HAP-1 (cell line): ENCODE results near the gene FRAS1.
"Not testable (repeated sequence)": the region's sequence is repeated elsewhere in the genome, so short reads cannot be mapped to it uniquely, and the experiment has no call there.

Experiments
- DNase-seq, 2 experiments: peaks; one replicate each; pipeline ENCODE4 v3.0.0-alpha.2; 2016 to 2020; ENCODE audit warnings: low spot score in 2 of 2
- H3K27me3 ChIP-seq: fragments of 250-450 bp; sonication (Bioruptor Pico); 2 replicates; pipeline ENCODE4 v1.5.1; 2020; ENCODE audit warnings: low read depth, mild to moderate bottlenecking, moderate library complexity
- H3K36me3 ChIP-seq: fragments of 250-450 bp; sonication (Bioruptor Pico); replicated peaks from 2 replicates; pipeline ENCODE4 v1.5.1; 2020; ENCODE audit warnings: mild to moderate bottlenecking
- H3K4me1 ChIP-seq: fragments of 250-450 bp; sonication (Bioruptor Pico); 2 replicates; pipeline ENCODE4 v1.5.1; 2020; ENCODE audit warnings: mild to moderate bottlenecking
- H3K4me3 ChIP-seq: fragments of 250-450 bp; sonication (Bioruptor Pico); 2 replicates; pipeline ENCODE4 v1.5.1; 2020; ENCODE audit warnings: mild to moderate bottlenecking, moderate library complexity
- H3K9me3 ChIP-seq: fragments of 250-450 bp; sonication (Bioruptor Pico); 2 replicates; pipeline ENCODE4 v1.5.1; 2020; ENCODE audit warnings: mild to moderate bottlenecking, moderate library complexity
- in situ Hi-C: fragments of 300-500 bp; cut with MboI; formaldehyde crosslinking; loops from 3 replicates; pipeline ENCODE4 v1.14.3; 2020; ENCODE audit warnings: low sequenced_read_pairs, inconsistent platforms, mixed read lengths

Gene FRAS1

DNA sequence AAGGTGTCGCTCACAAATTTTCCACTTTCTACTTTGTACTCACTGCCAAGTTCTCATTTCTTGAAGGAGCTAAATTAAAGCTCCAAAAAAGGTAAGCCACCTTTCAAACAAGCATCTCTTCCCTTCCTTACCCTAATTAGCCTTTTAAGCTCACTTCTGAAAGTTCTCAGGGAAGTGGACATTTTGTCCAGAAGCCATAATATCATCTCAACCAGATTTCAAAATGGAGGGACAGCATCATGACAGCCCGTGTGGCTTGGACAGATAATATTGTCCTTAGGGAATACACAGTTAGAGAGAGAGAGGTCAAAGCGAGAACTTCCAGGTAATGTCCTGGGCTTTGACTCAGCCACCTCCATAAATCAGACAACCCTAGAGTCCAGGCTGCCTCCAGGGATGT is 400.6 kb downstream of the FRAS1 start:
- in situ Hi-C loops: no loop called here
- Histone ChIP-seq H3K36me3 (no peaks in the 10 kb centered on the region), H3K9me3 (no peaks in the 10 kb centered on the region), H3K4me3 (no peak overlapping the region), H3K4me1 (no peaks in the 10 kb centered on the region), H3K27me3 (no peaks in the 10 kb centered on the region)
- no peak for DNase-seq

GRCh38 chr4:78459327-78459726 is 402.2 kb downstream of the FRAS1 start:
- Histone ChIP-seq H3K4me3 (no peak overlapping the region), H3K36me3 (no peaks in the 10 kb centered on the region), H3K9me3 (no peaks in the 10 kb centered on the region), H3K4me1 (no peaks in the 10 kb centered on the region), H3K27me3 (no peaks in the 10 kb centered on the region)
- in situ Hi-C loops: no loop called here
- no peak for DNase-seq

DNA sequence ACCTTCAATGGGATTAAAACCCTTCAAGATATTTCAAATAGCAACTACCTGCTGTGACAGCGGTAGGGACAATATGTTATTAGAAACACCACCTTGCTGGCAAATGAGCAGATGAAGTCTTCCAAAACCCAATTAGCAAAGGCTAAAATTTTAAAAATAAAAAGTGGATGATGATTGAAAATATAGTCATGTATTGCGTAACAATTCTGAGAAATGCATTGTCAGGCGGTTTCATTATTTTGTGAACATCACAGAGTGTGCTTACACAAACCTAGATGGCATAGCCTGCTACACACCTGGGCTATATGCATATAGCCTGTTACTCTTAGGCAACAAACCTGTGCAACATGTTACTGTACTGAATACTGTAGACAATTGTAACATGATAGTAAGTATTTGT is 403.2 kb downstream of the FRAS1 start:
- H3K9me3 ChIP-seq: no peaks in the 10 kb centered on the region
- in situ Hi-C loops: no loop called here
- H3K4me3 ChIP-seq: no peak overlapping the region
- no peak for DNase-seq
- no peaks in the 10 kb centered on the region for H3K4me1 ChIP-seq
- no peaks in the 10 kb centered on the region for H3K27me3 ChIP-seq
- no peaks in the 10 kb centered on the region for H3K36me3 ChIP-seq

DNA sequence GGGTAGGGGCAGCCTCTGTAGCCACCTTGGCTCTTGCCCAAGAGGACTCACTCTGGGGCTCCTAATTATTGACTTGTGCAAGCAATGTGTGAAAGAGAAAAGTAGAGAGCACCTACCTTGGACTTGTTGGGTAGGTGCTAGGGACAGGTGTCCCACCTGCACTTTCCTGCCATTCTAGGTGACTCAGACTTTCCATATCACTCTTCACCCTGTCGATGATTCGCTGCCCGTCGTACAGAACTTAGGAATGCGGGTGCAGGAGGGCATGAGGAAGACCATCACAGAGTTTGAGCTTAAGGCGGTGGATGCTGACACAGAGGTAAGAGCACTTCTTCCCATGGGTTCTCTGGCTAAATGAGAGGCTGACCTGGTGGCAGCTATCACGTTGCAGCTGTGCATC is 407.1 kb downstream of the FRAS1 start:
- Histone ChIP-seq H3K4me1 (no peaks in the 10 kb centered on the region), H3K27me3 (no peaks in the 10 kb centered on the region), H3K4me3 (no peak overlapping the region), H3K9me3 (no peaks in the 10 kb centered on the region), H3K36me3 (no peaks in the 10 kb centered on the region)
- DNase-seq: no peak
- in situ Hi-C loops: no loop called here

GRCh38 chr4:78467223-78467622 is 410.1 kb downstream of the FRAS1 start:
- in situ Hi-C loops, H3K9me3 ChIP-seq, H3K4me1 ChIP-seq, H3K4me3 ChIP-seq, H3K27me3 ChIP-seq, DNase-seq, H3K36me3 ChIP-seq: not testable (repeated sequence)

DNA sequence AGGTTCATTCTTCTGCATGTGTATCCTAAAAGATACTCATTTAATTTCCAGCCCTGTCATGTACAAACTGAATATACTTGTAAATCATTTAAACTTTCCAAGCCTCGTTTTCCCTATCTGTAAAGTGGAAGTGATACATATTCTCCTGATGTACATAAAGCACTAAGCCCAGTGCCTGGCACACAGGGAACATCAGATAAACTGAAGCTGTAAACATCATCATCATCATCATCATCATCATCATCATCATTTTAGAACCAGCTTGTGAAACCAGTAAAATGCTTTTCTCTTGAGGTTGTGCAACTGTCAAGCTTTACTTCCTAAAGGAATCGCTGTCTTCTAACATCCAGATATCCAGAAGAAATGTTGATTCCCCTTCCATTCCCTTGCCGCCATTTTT is 411.1 kb downstream of the FRAS1 start:
- H3K27me3 ChIP-seq: no peaks in the 10 kb centered on the region
- H3K36me3 ChIP-seq: no peaks in the 10 kb centered on the region
- no peaks in the 10 kb centered on the region for H3K9me3 ChIP-seq
- in situ Hi-C loops: no loop called here
- no peak for DNase-seq
- no peak overlapping the region for H3K4me3 ChIP-seq
- H3K4me1 ChIP-seq: no peaks in the 10 kb centered on the region

DNA sequence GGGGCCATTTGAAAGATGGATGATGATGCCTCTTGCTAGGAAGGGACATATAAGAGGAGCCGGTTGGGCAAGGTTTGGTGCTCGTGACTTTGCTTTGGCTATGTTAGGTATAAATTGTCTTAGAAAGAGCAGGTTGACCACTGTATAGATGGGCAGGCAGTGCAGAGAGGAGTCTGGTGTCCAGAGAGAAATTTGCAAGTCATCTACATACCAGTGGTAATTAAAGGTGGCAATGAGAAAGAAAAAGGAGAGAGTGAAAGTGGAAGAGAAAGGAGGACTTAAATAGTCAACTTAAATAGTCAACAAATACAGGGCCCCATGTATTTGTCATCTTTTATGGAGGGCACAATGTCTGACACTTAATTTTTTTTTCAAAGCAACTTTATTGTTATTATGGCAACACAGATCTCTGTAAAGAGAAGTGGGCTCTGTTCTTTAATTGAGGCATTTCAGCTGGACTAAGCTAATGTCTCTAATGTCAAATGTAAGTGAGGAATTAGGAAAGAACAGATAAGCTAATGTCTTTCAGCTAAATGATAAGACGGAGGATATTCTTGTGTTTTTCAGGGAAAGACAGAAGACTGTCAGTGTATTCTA is 419.1 kb downstream of the FRAS1 start:
- H3K4me1 ChIP-seq: no peaks in the 10 kb centered on the region
- in situ Hi-C loops: no loop called here

GRCh38 chr4:78477276-78477675 is 420.2 kb downstream of the FRAS1 start:
- Histone ChIP-seq H3K36me3 (no peaks in the 10 kb centered on the region), H3K27me3 (no peaks in the 10 kb centered on the region), H3K4me1 (no peaks in the 10 kb centered on the region)

More for the DNA sequence above, 419.1 kb downstream of the FRAS1 start:
- Histone ChIP-seq H3K4me3 (no peak overlapping the region), H3K9me3 (no peaks in the 10 kb centered on the region), H3K36me3 (no peaks in the 10 kb centered on the region), H3K27me3 (no peaks in the 10 kb centered on the region)
- DNase-seq: no peak

DNA sequence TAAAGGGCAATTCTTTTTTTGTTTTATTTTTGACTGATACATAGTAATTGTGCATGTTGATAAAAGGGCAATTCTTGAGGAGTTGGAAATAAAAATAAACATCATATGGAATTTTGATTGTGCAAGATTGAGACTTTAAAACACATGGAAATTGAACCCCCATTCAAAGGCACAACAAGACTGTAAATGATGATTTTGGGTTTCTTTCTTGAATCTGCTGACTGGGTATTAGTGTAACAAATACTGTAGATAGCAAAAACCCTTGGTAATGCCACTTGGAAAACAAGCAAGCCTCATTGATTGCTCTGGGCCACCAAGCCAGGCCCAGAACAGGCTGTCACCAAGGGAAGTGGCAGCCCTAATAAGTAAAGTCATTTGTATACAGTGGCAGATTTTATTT is 421.4 kb downstream of the FRAS1 start:
- Histone ChIP-seq H3K4me1 (no peaks in the 10 kb centered on the region), H3K27me3 (no peaks in the 10 kb centered on the region)
- DNase-seq: no peak

More at GRCh38 chr4:78477276-78477675, 420.2 kb downstream of the FRAS1 start:
- no peaks in the 10 kb centered on the region for H3K9me3 ChIP-seq
- DNase-seq: no peak
- in situ Hi-C loops: no loop called here
- no peak overlapping the region for H3K4me3 ChIP-seq

DNA sequence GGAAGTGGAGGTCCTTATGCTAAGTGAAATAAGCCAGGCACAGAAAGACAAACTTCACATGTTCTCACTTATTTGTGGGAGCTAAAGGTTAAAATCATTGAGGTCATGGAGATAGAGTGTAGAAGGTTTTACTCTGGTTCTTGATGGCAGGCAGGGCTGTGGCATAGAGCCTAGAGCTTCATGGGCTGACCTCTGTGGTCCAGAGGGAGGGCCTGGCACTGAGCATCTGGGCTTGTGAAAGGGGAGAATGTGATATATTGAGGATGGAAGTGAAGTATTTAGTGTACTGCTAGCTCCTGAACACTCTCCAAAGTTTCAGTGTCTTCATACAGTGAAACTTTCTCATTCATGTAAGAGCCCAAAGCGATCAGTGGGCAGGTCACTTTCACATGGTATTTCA is 423.2 kb downstream of the FRAS1 start:
- Histone ChIP-seq H3K4me3 (no peak overlapping the region), H3K36me3 (no peaks in the 10 kb centered on the region), H3K4me1 (no peaks in the 10 kb centered on the region), H3K9me3 (no peaks in the 10 kb centered on the region), H3K27me3 (no peaks in the 10 kb centered on the region)
- DNase-seq: no peak
- in situ Hi-C loops: no loop called here

More for the DNA sequence above, 421.4 kb downstream of the FRAS1 start:
- in situ Hi-C loops: no loop called here
- H3K9me3 ChIP-seq: no peaks in the 10 kb centered on the region
- H3K36me3 ChIP-seq: no peaks in the 10 kb centered on the region
- H3K4me3 ChIP-seq: no peak overlapping the region

DNA sequence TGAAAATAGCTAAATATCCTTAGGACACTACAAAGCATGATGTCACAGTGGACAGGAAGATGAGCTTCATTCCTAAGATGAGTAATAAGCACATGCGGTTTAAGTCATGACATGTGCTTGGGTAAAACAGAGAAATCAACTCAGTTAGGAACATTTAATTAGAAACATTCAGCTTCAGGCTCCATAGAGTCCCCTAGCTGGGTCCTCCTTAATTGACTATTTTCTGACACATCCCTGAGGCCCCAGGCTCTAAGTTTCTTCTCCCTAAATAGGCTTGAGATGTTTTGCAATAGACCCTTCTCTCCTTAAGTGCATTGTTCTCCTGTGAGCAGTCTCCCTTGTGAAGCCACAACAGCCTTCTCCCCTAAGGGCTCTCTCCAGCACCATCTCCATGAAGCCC is 424.1 kb downstream of the FRAS1 start:
- H3K9me3 ChIP-seq: no peaks in the 10 kb centered on the region
- in situ Hi-C loops: no loop called here
- H3K4me1 ChIP-seq: no peaks in the 10 kb centered on the region
- no peak for DNase-seq
- no peaks in the 10 kb centered on the region for H3K27me3 ChIP-seq
- no peak overlapping the region for H3K4me3 ChIP-seq
- no peaks in the 10 kb centered on the region for H3K36me3 ChIP-seq

- DNase-seq: no peak
- no peaks in the 10 kb centered on the region for H3K27me3 ChIP-seq
- in situ Hi-C loops: no loop called here
- H3K4me3 ChIP-seq: no peak overlapping the region
- H3K36me3 ChIP-seq: no peaks in the 10 kb centered on the region
- no peaks in the 10 kb centered on the region for H3K4me1 ChIP-seq
- H3K9me3 ChIP-seq: no peaks in the 10 kb centered on the region
Observed at GRCh38 chr4:78482281-78482680, 425.2 kb downstream of the FRAS1 start.

DNA sequence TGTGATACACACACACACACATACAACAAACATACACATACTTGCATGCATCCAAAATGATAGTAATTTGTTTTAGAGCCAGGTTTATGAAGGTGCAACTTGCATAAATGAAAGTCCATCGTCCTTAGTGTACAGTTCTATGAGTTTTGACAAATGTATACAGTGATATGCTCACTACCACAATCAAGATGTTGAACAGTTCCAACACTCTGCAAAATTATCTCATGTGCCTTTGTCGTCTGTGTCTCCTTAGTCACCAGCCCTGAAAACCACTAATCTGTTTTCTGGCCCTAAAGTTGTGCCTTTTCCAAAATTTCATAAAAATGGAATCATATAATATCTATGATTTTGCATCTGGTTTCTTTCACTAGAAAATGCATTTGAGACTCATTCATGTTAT is 426.7 kb downstream of the FRAS1 start:
- in situ Hi-C loops: no loop called here
- Histone ChIP-seq H3K4me1 (no peaks in the 10 kb centered on the region), H3K27me3 (no peaks in the 10 kb centered on the region), H3K9me3 (no peaks in the 10 kb centered on the region), H3K36me3 (no peaks in the 10 kb centered on the region), H3K4me3 (no peak overlapping the region)
- DNase-seq: no peak

- no peak for DNase-seq
- Histone ChIP-seq H3K9me3 (no peaks in the 10 kb centered on the region), H3K4me1 (no peaks in the 10 kb centered on the region), H3K4me3 (no peak overlapping the region), H3K27me3 (no peaks in the 10 kb centered on the region), H3K36me3 (no peaks in the 10 kb centered on the region)
- in situ Hi-C loops: no loop called here
Observed at GRCh38 chr4:78484574-78484973, 427.5 kb downstream of the FRAS1 start.

DNA sequence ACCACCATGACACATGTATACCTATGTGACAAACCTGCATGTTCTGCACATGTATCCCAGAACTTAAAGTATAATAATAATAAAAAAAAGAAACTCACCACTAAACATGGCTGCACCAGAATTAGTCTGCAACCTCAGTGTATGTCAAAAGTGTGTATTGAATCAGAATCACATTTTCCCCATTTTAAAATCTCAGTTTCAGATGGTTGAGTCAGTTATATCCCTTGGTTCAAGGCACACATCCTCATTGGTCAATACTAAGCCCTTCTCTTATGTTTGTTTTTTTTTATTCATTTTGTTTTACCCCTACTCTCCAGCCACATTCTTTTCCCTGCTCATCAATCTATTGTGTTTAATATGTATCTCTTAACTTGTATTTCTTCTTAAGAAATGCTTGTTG is 436.6 kb downstream of the FRAS1 start:
- no peak overlapping the region for H3K4me3 ChIP-seq
- H3K36me3 ChIP-seq: no peaks in the 10 kb centered on the region
- no peaks in the 10 kb centered on the region; the same call in none of the 2 replicates for H3K4me1 ChIP-seq
- DNase-seq: no peak
- no peaks in the 10 kb centered on the region for H3K27me3 ChIP-seq
- in situ Hi-C loops: no loop called here
- no peaks in the 10 kb centered on the region for H3K9me3 ChIP-seq
